ENCODE data around the gene TSC1.
"Not testable (repeated sequence)": the region's sequence is repeated elsewhere in the genome, so short reads cannot be mapped to it uniquely, and the experiment has no call there.

The TSC1 gene

GRCh38 chr9:132975961-132976360, 31.5 kb upstream of the TSC1 start:
- Histone ChIP-seq H3K36me3 (ENCODE audit: control insufficient read depth, insufficient read depth, low read length) (no peaks in the 10 kb centered on the region), H3K9me3 (ENCODE audit: control insufficient read depth, insufficient read depth, low read length) (no peaks in the 10 kb centered on the region), H3K4me1 (ENCODE audit: control insufficient read depth, insufficient read depth, low read length) (peaks cover 3% of the 10 kb centered on the region; the same call in 1 of the 2 replicates), H3K27me3 (ENCODE audit: control insufficient read depth, insufficient read depth, low read length) (peaks cover 5% of the 10 kb centered on the region; the same call in 1 of the 2 replicates), H3K27ac (ENCODE audit: low read length) (no peak overlapping the region), H3K4me3 (ENCODE audit: low read length) (no peak overlapping the region)
- WGBS (ENCODE audit: insufficient coverage, insufficient read length), result no CpG with 5 or more reads among the region's 6 CpGs
- no peak for DNase-seq (ENCODE audit: low read depth, low spot score)

- WGBS (ENCODE audit: insufficient coverage, insufficient read length), result no CpG with 5 or more reads among the region's 5 CpGs
- H3K9me3 ChIP-seq (ENCODE audit: control insufficient read depth, insufficient read depth, low read length), result no peaks in the 10 kb centered on the region
- H3K27me3 ChIP-seq (ENCODE audit: control insufficient read depth, insufficient read depth, low read length), result peaks cover under 1% of the 10 kb centered on the region; the same call in 1 of the 2 replicates
- no peak overlapping the region for H3K27ac ChIP-seq (ENCODE audit: low read length)
- no peaks in the 10 kb centered on the region for H3K36me3 ChIP-seq (ENCODE audit: control insufficient read depth, insufficient read depth, low read length)
- H3K4me3 ChIP-seq (ENCODE audit: low read length), result no peak overlapping the region
- DNase-seq (ENCODE audit: low read depth, low spot score), result no peak
- peaks cover under 1% of the 10 kb centered on the region; the same call in 1 of the 2 replicates for H3K4me1 ChIP-seq (ENCODE audit: control insufficient read depth, insufficient read depth, low read length)
Measured at GRCh38 chr9:132973713-132974112, 29.3 kb upstream of the TSC1 start.

- WGBS (ENCODE audit: insufficient coverage, insufficient read length), result no CpG with 5 or more reads among the region's 18 CpGs
- Histone ChIP-seq H3K4me1 (ENCODE audit: control insufficient read depth, insufficient read depth, low read length) (no peaks in the 10 kb centered on the region), H3K27me3 (ENCODE audit: control insufficient read depth, insufficient read depth, low read length) (no peaks in the 10 kb centered on the region), H3K9me3 (ENCODE audit: control insufficient read depth, insufficient read depth, low read length) (no peaks in the 10 kb centered on the region), H3K27ac (ENCODE audit: low read length) (no peak overlapping the region), H3K4me3 (ENCODE audit: low read length) (no peak overlapping the region), H3K36me3 (ENCODE audit: control insufficient read depth, insufficient read depth, low read length) (no peaks in the 10 kb centered on the region)
- no peak for DNase-seq (ENCODE audit: low read depth, low spot score)
Measured at GRCh38 chr9:132973166-132973565, 28.8 kb upstream of the TSC1 start.

GRCh38 chr9:132970324-132971062, 26.1 kb upstream of the TSC1 start:
- Histone ChIP-seq H3K4me3 (ENCODE audit: low read length) (no peak overlapping the region), H3K27me3 (ENCODE audit: control insufficient read depth, insufficient read depth, low read length) (no peaks in the 10 kb centered on the region), H3K27ac (ENCODE audit: low read length) (no peak overlapping the region), H3K36me3 (ENCODE audit: control insufficient read depth, insufficient read depth, low read length) (no peaks in the 10 kb centered on the region), H3K9me3 (ENCODE audit: control insufficient read depth, insufficient read depth, low read length) (no peaks in the 10 kb centered on the region), H3K4me1 (ENCODE audit: control insufficient read depth, insufficient read depth, low read length) (no peaks in the 10 kb centered on the region)
- WGBS (ENCODE audit: insufficient coverage, insufficient read length), result no CpG with 5 or more reads among the region's 16 CpGs
- no peak for DNase-seq (ENCODE audit: low read depth, low spot score)

- no peaks in the 10 kb centered on the region for H3K4me1 ChIP-seq (ENCODE audit: control insufficient read depth, insufficient read depth, low read length)
- no peaks in the 10 kb centered on the region for H3K9me3 ChIP-seq (ENCODE audit: control insufficient read depth, insufficient read depth, low read length)
- no peaks in the 10 kb centered on the region for H3K36me3 ChIP-seq (ENCODE audit: control insufficient read depth, insufficient read depth, low read length)
- H3K27ac ChIP-seq (ENCODE audit: low read length), result no peak overlapping the region
- no CpG with 5 or more reads among the region's 7 CpGs for WGBS (ENCODE audit: insufficient coverage, insufficient read length)
- H3K4me3 ChIP-seq (ENCODE audit: low read length), result no peak overlapping the region
- H3K27me3 ChIP-seq (ENCODE audit: control insufficient read depth, insufficient read depth, low read length), result no peaks in the 10 kb centered on the region
- no peak for DNase-seq (ENCODE audit: low read depth, low spot score)
Measured at GRCh38 chr9:132969783-132970182, 25.4 kb upstream of the TSC1 start.

GRCh38 chr9:132967908-132968307, 23.5 kb upstream of the TSC1 start:
- not testable (repeated sequence) for H3K27ac ChIP-seq (ENCODE audit: low read length); H3K36me3 ChIP-seq (ENCODE audit: control insufficient read depth, insufficient read depth, low read length); DNase-seq (ENCODE audit: low read depth, low spot score); H3K4me3 ChIP-seq (ENCODE audit: low read length); H3K27me3 ChIP-seq (ENCODE audit: control insufficient read depth, insufficient read depth, low read length); H3K4me1 ChIP-seq (ENCODE audit: control insufficient read depth, insufficient read depth, low read length); H3K9me3 ChIP-seq (ENCODE audit: control insufficient read depth, insufficient read depth, low read length)
- no CpG with 5 or more reads among the region's 3 CpGs for WGBS (ENCODE audit: insufficient coverage, insufficient read length)

- DNase-seq (ENCODE audit: low read depth, low spot score), result no peak
- no peaks in the 10 kb centered on the region for H3K36me3 ChIP-seq (ENCODE audit: control insufficient read depth, insufficient read depth, low read length)
- no CpG with 5 or more reads among the region's 9 CpGs for WGBS (ENCODE audit: insufficient coverage, insufficient read length)
- no peaks in the 10 kb centered on the region for H3K27me3 ChIP-seq (ENCODE audit: control insufficient read depth, insufficient read depth, low read length)
- no peak overlapping the region for H3K4me3 ChIP-seq (ENCODE audit: low read length)
- H3K27ac ChIP-seq (ENCODE audit: low read length), result no peak overlapping the region
- H3K9me3 ChIP-seq (ENCODE audit: control insufficient read depth, insufficient read depth, low read length), result no peaks in the 10 kb centered on the region
- no peaks in the 10 kb centered on the region for H3K4me1 ChIP-seq (ENCODE audit: control insufficient read depth, insufficient read depth, low read length)
Measured at GRCh38 chr9:132965478-132965877, 21.1 kb upstream of the TSC1 start.

GRCh38 chr9:132961002-132961401, 16.6 kb upstream of the TSC1 start:
- no peaks in the 10 kb centered on the region for H3K9me3 ChIP-seq (ENCODE audit: control insufficient read depth, insufficient read depth, low read length)
- no peaks in the 10 kb centered on the region for H3K27me3 ChIP-seq (ENCODE audit: control insufficient read depth, insufficient read depth, low read length)
- DNase-seq (ENCODE audit: low read depth, low spot score), result no peak
- no peak overlapping the region for H3K4me3 ChIP-seq (ENCODE audit: low read length)
- H3K36me3 ChIP-seq (ENCODE audit: control insufficient read depth, insufficient read depth, low read length), result no peaks in the 10 kb centered on the region
- H3K4me1 ChIP-seq (ENCODE audit: control insufficient read depth, insufficient read depth, low read length), result no peaks in the 10 kb centered on the region
- no peak overlapping the region for H3K27ac ChIP-seq (ENCODE audit: low read length)
- no CpG with 5 or more reads among the region's 6 CpGs for WGBS (ENCODE audit: insufficient coverage, insufficient read length)

GRCh38 chr9:132957805-132958204, 13.4 kb upstream of the TSC1 start:
- no peaks in the 10 kb centered on the region for H3K9me3 ChIP-seq (ENCODE audit: control insufficient read depth, insufficient read depth, low read length)
- H3K27ac ChIP-seq (ENCODE audit: low read length), result no peak overlapping the region
- no peaks in the 10 kb centered on the region for H3K4me1 ChIP-seq (ENCODE audit: control insufficient read depth, insufficient read depth, low read length)
- no peaks in the 10 kb centered on the region for H3K36me3 ChIP-seq (ENCODE audit: control insufficient read depth, insufficient read depth, low read length)
- no peaks in the 10 kb centered on the region for H3K27me3 ChIP-seq (ENCODE audit: control insufficient read depth, insufficient read depth, low read length)
- no CpG with 5 or more reads among the region's 6 CpGs for WGBS (ENCODE audit: insufficient coverage, insufficient read length)
- no peak for DNase-seq (ENCODE audit: low read depth, low spot score)
- no peak overlapping the region for H3K4me3 ChIP-seq (ENCODE audit: low read length)

GRCh38 chr9:132955768-132956167, 11.4 kb upstream of the TSC1 start:
- Histone ChIP-seq H3K36me3 (ENCODE audit: control insufficient read depth, insufficient read depth, low read length) (no peaks in the 10 kb centered on the region), H3K4me1 (ENCODE audit: control insufficient read depth, insufficient read depth, low read length) (no peaks in the 10 kb centered on the region), H3K9me3 (ENCODE audit: control insufficient read depth, insufficient read depth, low read length) (no peaks in the 10 kb centered on the region), H3K4me3 (ENCODE audit: low read length) (no peak overlapping the region), H3K27me3 (ENCODE audit: control insufficient read depth, insufficient read depth, low read length) (no peaks in the 10 kb centered on the region), H3K27ac (ENCODE audit: low read length) (no peak overlapping the region)
- DNase-seq (ENCODE audit: low read depth, low spot score), result no peak
- WGBS (ENCODE audit: insufficient coverage, insufficient read length), result no CpG with 5 or more reads among the region's 2 CpGs

- H3K36me3 ChIP-seq (ENCODE audit: control insufficient read depth, insufficient read depth, low read length), result no peaks in the 10 kb centered on the region
- H3K27ac ChIP-seq (ENCODE audit: low read length), result no peak overlapping the region
- no CpG with 5 or more reads among the region's 2 CpGs for WGBS (ENCODE audit: insufficient coverage, insufficient read length)
- no peak overlapping the region for H3K4me3 ChIP-seq (ENCODE audit: low read length)
- no peaks in the 10 kb centered on the region for H3K9me3 ChIP-seq (ENCODE audit: control insufficient read depth, insufficient read depth, low read length)
- H3K4me1 ChIP-seq (ENCODE audit: control insufficient read depth, insufficient read depth, low read length), result no peaks in the 10 kb centered on the region
- DNase-seq (ENCODE audit: low read depth, low spot score), result no peak
- H3K27me3 ChIP-seq (ENCODE audit: control insufficient read depth, insufficient read depth, low read length), result no peaks in the 10 kb centered on the region
Measured at GRCh38 chr9:132955123-132955522, 10.7 kb upstream of the TSC1 start.

Measured in iPS DF 6.9 (cell line).